Smooth muscle cell of the brain vasculature (primary cell): ENCODE measurements around the gene MRLN.

ENCODE experiments used
- DNase-seq: peaks from one replicate; pipeline ENCODE4 v3.0.0-alpha.2; 2012; ENCODE audit warnings: low read depth, low spot score

MRLN gene

GRCh38 chr10:59706851-59707797, 46.1 kb downstream of the MRLN start:
- DNase-seq = no peak

- DNase-seq = no peak
These were observed 47.3 kb downstream of the MRLN start for GRCh38 chr10:59705931-59706330.

DNA sequence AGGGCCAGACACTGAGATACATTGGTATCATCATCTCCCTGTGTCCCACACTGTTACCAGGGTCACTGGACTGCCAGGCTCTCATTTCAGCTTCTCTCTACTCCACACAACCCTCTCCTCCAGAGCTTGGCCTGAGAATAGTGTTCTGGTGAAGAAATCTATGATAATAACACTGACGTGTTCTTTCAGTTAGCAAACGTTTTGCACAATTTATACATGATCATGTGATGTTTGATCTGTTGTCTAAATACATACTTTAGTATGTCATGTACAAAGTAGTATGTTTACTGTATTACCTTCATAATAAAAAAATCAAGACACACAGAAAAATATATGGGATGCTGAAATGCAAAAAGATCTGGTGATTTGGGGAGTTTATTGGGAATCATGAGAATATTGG, 48.6 kb downstream of the MRLN start:
- DNase-seq = no peak

GRCh38 chr10:59702347-59702746, 50.9 kb downstream of the MRLN start:
- no peak for DNase-seq

- DNase-seq = no peak
These were observed 52.5 kb downstream of the MRLN start for GRCh38 chr10:59700709-59701108.

DNA sequence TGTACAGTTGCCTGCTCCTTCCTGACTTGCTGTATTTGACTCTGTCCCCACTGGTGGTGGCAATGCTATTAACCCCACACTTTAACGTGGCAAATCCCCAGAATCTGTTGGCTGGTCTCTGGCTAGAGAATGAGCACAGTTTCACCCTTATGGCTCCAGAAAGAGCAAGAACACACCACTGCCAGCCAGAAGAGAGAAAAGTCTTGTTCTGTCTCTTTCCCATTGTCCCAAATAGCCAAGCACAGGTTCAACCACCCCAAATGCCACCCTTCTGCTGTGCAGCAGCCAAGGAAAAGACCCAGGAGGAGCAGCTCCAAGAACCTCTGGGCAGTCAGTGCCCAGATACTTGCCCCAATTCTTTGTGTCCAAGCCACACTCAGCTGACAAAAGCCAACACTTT, 54.9 kb downstream of the MRLN start:
- no peak for DNase-seq

- DNase-seq = no peak
These were observed 57.6 kb downstream of the MRLN start for GRCh38 chr10:59695637-59696036.

DNA sequence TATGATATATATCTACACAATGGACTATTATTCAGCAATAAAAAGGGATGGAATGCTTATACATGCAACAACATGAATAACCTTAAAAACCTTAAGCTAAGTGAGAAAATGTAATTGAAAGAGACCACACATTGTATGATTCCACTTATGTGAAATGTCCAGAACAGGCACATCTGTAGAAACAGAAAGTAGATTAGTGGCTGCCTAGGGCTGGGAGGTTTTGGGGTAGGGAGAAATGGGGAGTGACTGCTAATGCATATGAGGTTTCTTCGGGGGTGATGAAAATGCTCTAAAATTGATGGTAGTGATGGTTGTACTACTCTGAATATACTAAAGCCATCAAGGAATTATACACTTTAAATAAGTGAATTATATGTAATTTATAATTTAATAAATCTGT, 58.3 kb downstream of the MRLN start:
- no peak for DNase-seq

- DNase-seq = no peak
These were observed 61.1 kb downstream of the MRLN start for GRCh38 chr10:59692113-59692512.

DNA sequence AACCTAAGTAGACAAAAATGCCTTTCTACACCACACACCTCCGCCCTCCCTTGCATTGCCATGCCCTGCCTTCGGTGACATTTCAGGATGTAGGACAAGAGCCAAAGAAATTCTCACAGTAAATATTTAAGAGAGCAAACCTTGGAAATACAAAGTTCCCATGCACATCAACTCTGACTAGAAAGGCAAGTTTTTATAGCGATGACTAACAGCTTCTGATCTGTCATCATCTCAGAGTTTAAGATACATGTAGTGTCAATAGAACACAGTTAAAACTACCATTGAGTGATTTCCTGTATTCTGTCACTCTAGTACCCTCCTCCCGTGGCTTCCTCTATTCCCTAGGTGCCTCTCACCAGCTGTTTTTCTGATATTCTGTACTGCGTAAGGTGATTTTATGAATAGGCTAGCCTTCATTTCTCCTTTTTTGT, 64.3 kb downstream of the MRLN start:
- DNase-seq = no peak

GRCh38 chr10:59687657-59688056, 65.6 kb downstream of the MRLN start:
- no peak for DNase-seq
